ENCODE results near the gene CDC42BPG.

Gene CDC42BPG

DNA sequence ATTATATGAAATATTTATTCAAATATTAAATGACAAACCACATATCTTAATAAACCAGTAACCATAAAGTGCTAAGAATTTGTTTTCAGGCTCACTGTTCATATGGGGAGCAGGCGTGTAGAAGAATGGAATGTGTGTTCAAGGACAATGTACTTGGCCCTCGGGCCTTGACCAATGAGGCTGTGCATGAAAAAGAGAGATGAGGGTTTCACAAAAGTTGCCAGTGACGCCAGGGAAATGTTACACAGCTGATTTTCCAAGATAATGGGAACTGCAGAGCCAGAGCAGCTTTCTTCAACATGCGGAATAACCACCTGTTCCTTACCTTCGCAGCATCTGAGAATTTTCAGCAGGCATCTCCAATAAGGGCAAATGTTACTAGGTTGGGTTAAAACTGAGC, 70.3 kb downstream of the CDC42BPG start:
- Histone ChIP-seq H3K4me1 (ENCODE audit: control insufficient read depth, insufficient read depth, low read length) (0 out of 2 replicates have a peak, but pooled peaks cover 4% of the 10 kb centered on the region), H3K9me3 (ENCODE audit: control insufficient read depth, insufficient read depth, low read length) (no peaks in the 10 kb centered on the region), H3K9ac (ENCODE audit: low read depth, low read length) (no peak overlapping the region), H3K27ac (ENCODE audit: low read depth, low read length) (no peak overlapping the region), H3K36me3 (ENCODE audit: control insufficient read depth, insufficient read depth, low read length) (peaks cover 83% of the 10 kb centered on the region), H3K4me3 (ENCODE audit: low read depth, low read length) (no peak overlapping the region), H3K27me3 (ENCODE audit: control insufficient read depth, insufficient read depth, low read length) (no peaks in the 10 kb centered on the region)

Measured in HUES48 (cell line).